GM23338 (cell line): ENCODE measurements around the gene DNAH8. TPM values are rescaled to one million over a fixed set of nuclear protein-coding genes. Genes with fewer than 3 reads are reported as not detected.

Source experiments
- ATAC-seq: fragments of 200-7000 bp; cut with Tn5 transposase; 3 replicates; pipeline ENCODE4 v1.9.1; 2020
- DNase-seq: peaks from one replicate; pipeline ENCODE4 v3.0.0-alpha.2; 2015; ENCODE audit warnings: low spot score
- H2AFZ ChIP-seq: fragments of 200-600 bp; sonication (generic); 2 replicates; pipeline ENCODE4 v1.8.0; 2016; ENCODE audit warnings: antibody characterized with exemption, mild to moderate bottlenecking, moderate library complexity
- H3F3A ChIP-seq: fragments of 200-600 bp; sonication (generic); replicated peaks from 2 replicates; pipeline ENCODE4 v1.8.0; 2017; ENCODE audit warnings: antibody characterized with exemption, mixed run types, low read depth
- H3K27ac ChIP-seq: fragments of 200-600 bp; sonication (generic); 2 replicates; pipeline ENCODE4 v1.6.1; 2016; ENCODE audit warnings: low read depth
- H3K27me3 ChIP-seq: fragments of 200-600 bp; sonication (generic); 2 replicates; pipeline ENCODE4 v1.8.0; 2016; ENCODE audit warnings: mild to moderate bottlenecking, mixed run types, moderate library complexity; ENCODE audit not compliant: insufficient read depth
- H3K36me3 ChIP-seq: fragments of 200-600 bp; sonication (generic); 2 replicates; pipeline ENCODE4 v1.8.0; 2016; ENCODE audit warnings: mild to moderate bottlenecking; ENCODE audit not compliant: insufficient read depth
- H3K4me1 ChIP-seq: fragments of 200-600 bp; sonication (generic); 2 replicates; pipeline ENCODE4 v1.8.0; 2016; ENCODE audit warnings: mild to moderate bottlenecking, moderate library complexity; ENCODE audit not compliant: insufficient read depth
- H3K4me2 ChIP-seq: fragments of 200-600 bp; sonication (generic); 2 replicates; pipeline ENCODE4 v1.7.1; 2017; ENCODE audit warnings: mixed run types
- H3K4me3 ChIP-seq: fragments of 200-600 bp; sonication (generic); 2 replicates; pipeline ENCODE4 v1.6.1; 2016; ENCODE audit warnings: mixed run types
- H3K79me2 ChIP-seq: fragments of 200-600 bp; sonication (generic); replicated peaks from 2 replicates; pipeline ENCODE4 v1.8.0; 2017; ENCODE audit warnings: mild to moderate bottlenecking; ENCODE audit not compliant: insufficient read depth
- H3K9me2 ChIP-seq: fragments of 200-600 bp; sonication (generic); 2 replicates; pipeline ENCODE4 v1.8.0; 2017; ENCODE audit not compliant: insufficient read depth
- H4K20me1 ChIP-seq: fragments of 200-600 bp; sonication (generic); replicated peaks from 2 replicates; pipeline ENCODE4 v1.8.0; 2017; ENCODE audit warnings: mild to moderate bottlenecking; ENCODE audit not compliant: insufficient read depth
- H3K27ac Mint-ChIP-seq: 2 replicates; pipeline ENCODE4 v1.8.0; 2020; ENCODE audit warnings: inconsistent platforms, mild to moderate bottlenecking, moderate library complexity, mixed read lengths
- H3K27me3 Mint-ChIP-seq: 3 replicates; pipeline ENCODE4 v1.8.0; 2022; ENCODE audit warnings: low read depth, mild to moderate bottlenecking, moderate library complexity, mixed read lengths, inconsistent platforms; ENCODE audit not compliant: insufficient read depth, poor library complexity
- H3K36me3 Mint-ChIP-seq: 3 replicates; pipeline ENCODE4 v1.8.0; 2021; ENCODE audit warnings: low read depth, mild to moderate bottlenecking, inconsistent platforms, moderate library complexity, mixed read lengths
- H3K4me1 Mint-ChIP-seq: 3 replicates; pipeline ENCODE4 v1.8.0; 2020; ENCODE audit warnings: mild to moderate bottlenecking, inconsistent platforms, mixed read lengths
- H3K4me3 Mint-ChIP-seq: 3 replicates; pipeline ENCODE4 v1.8.0; 2021; ENCODE audit warnings: moderate library complexity, mild to moderate bottlenecking, inconsistent platforms, mixed read lengths
- H3K9me3 Mint-ChIP-seq: 3 replicates; pipeline ENCODE4 v1.8.0; 2020; ENCODE audit warnings: moderate library complexity, mild to moderate bottlenecking, inconsistent platforms, mixed read lengths
- CREB1 ChIP-seq: fragments of 250-450 bp; sonication (Bioruptor Pico); IDR thresholded peaks from 2 replicates; pipeline ENCODE4 v1.5.0; 2020; ENCODE audit warnings: low read depth, mild to moderate bottlenecking, moderate library complexity
- ETS1 ChIP-seq: IDR thresholded peaks from 2 replicates; pipeline ENCODE4 v1.6.1; 2016; ENCODE audit warnings: antibody characterized with exemption
- JUNB ChIP-seq: IDR thresholded peaks from one replicate; pipeline ENCODE4 v1.6.1; 2016; ENCODE audit warnings: antibody characterized with exemption; ENCODE audit not compliant: unreplicated experiment
- NANOG ChIP-seq: IDR thresholded peaks from 2 replicates; pipeline ENCODE4 v1.6.1; 2016; ENCODE audit warnings: antibody characterized with exemption, borderline replicate concordance
- POLR2AphosphoS5 ChIP-seq: IDR thresholded peaks from 2 replicates; pipeline ENCODE4 v1.6.1; 2016; ENCODE audit warnings: antibody characterized with exemption, low read depth
- STAT1 ChIP-seq: IDR thresholded peaks from one replicate; pipeline ENCODE4 v1.6.1; 2016; ENCODE audit warnings: antibody characterized with exemption; ENCODE audit not compliant: unreplicated experiment
- ZNF114 ChIP-seq: fragments of 250-450 bp; sonication (Bioruptor Pico); IDR thresholded peaks from 2 replicates; pipeline ENCODE4 v1.5.0; 2020; ENCODE audit warnings: mild to moderate bottlenecking, moderate library complexity
- polyA plus RNA-seq: library from polyadenylated mRNA; unstranded; fragments of >200 nt; fragmentation: Nextera tagmentation; extraction: Ambion mirVana; gene quantifications from 2 replicates; pipeline ENCODE4 v1.2.1, GENCODE V29; 2016
- total RNA-seq: library from RNA; depleted of rRNA; stranded (reverse); fragments of >200 nt; shearing (Covaris generic); gene quantifications from 2 replicates; pipeline ENCODE4 v1.2.3, GENCODE V29; 2014
- TF ChIP-seq, protein P1 (sequence below), 2 experiments: fragments of 200-600 bp in 1 of 2; sonication (generic) in 1 of 2; conservative IDR thresholded peaks; 2 replicates each; pipeline versions ENCODE4 v1.5.1 to v1.6.1; 2016 to 2017; ENCODE audit warnings: antibody characterized with exemption in 2 of 2, low read depth in 2 of 2, mild to moderate bottlenecking in 2 of 2, moderate library complexity in 1 of 2
- TF ChIP-seq, protein P2 (sequence below): fragments of 250-450 bp; sonication (Bioruptor Pico); IDR thresholded peaks from 2 replicates; pipeline ENCODE4 v1.5.0; 2020; ENCODE audit warnings: mild to moderate bottlenecking, moderate library complexity

The DNAH8 gene
- total and polyA plus RNA-seq, 2 experiments from 2014 or later: 0.02 TPM; not detected in 1

DNA sequence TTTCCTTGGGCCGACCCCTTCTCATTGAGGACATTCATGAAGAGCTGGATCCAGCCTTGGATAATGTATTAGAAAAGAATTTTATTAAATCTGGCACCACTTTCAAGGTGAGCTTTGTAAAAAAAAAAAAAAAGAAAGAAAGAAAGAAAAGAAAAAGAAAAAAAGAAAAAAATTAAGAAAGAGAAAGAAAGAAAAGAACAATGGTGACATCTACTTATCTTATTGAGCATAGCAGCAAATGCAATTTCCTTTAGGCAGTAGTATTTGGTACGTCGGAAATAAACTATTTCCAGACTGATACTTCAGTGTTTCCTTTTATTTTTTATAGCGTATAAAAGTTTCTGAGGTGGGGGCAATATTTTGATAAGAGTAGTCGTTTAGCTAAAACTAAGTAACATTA is 214.4 kb downstream of the DNAH8 start:
- H3K27me3 Mint-ChIP-seq: no peaks in the 10 kb centered on the region
- Histone ChIP-seq H3K79me2 (no peaks in the 10 kb centered on the region), H3F3A (no peaks in the 10 kb centered on the region), H3K9me2 (peaks cover 6% of the 10 kb centered on the region; the same call in 1 of the 2 replicates), H3K27ac (no peak overlapping the region), H4K20me1 (no peaks in the 10 kb centered on the region), H3K36me3 (no peaks in the 10 kb centered on the region), H3K4me1 (peaks cover 25% of the 10 kb centered on the region), H3K27me3 (no peaks in the 10 kb centered on the region), H3K4me3 (no peak overlapping the region), H3K4me2 (no peak overlapping the region), H2AFZ (no peak overlapping the region)
- TF ChIP-seq POLR2AphosphoS5: no peak
- TF ChIP-seq, protein P1, sequence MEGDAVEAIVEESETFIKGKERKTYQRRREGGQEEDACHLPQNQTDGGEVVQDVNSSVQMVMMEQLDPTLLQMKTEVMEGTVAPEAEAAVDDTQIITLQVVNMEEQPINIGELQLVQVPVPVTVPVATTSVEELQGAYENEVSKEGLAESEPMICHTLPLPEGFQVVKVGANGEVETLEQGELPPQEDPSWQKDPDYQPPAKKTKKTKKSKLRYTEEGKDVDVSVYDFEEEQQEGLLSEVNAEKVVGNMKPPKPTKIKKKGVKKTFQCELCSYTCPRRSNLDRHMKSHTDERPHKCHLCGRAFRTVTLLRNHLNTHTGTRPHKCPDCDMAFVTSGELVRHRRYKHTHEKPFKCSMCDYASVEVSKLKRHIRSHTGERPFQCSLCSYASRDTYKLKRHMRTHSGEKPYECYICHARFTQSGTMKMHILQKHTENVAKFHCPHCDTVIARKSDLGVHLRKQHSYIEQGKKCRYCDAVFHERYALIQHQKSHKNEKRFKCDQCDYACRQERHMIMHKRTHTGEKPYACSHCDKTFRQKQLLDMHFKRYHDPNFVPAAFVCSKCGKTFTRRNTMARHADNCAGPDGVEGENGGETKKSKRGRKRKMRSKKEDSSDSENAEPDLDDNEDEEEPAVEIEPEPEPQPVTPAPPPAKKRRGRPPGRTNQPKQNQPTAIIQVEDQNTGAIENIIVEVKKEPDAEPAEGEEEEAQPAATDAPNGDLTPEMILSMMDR (conservative IDR thresholded peaks at IDR 0.05; ENCODE audit: low read depth in 2 of 2): no peak
- no peak for TF ChIP-seq JUNB
- no peak for TF ChIP-seq CREB1
- TF ChIP-seq STAT1: no peak
- DNase-seq: no peak
- no peaks in the 10 kb centered on the region for H3K36me3 Mint-ChIP-seq
- ATAC-seq: no peak
- no peak overlapping the region for H3K4me3 Mint-ChIP-seq
- no peaks in the 10 kb centered on the region for H3K9me3 Mint-ChIP-seq
- no peak overlapping the region for H3K27ac Mint-ChIP-seq
- peaks cover 21% of the 10 kb centered on the region for H3K4me1 Mint-ChIP-seq

GRCh38 chr6:38933426-38933825 is 218.3 kb downstream of the DNAH8 start:
- peak; percentile 20 for DNase-seq
- Histone ChIP-seq H4K20me1 (no peaks in the 10 kb centered on the region), H3K9me2 (no peaks in the 10 kb centered on the region), H2AFZ (no peak overlapping the region; the same call in 1 of the 2 replicates), H3F3A (no peaks in the 10 kb centered on the region), H3K4me1 (no peaks in the 10 kb centered on the region), H3K4me3 (no peak overlapping the region), H3K27me3 (no peaks in the 10 kb centered on the region), H3K36me3 (no peaks in the 10 kb centered on the region), H3K27ac (no peak overlapping the region), H3K4me2 (no peak overlapping the region), H3K79me2 (no peaks in the 10 kb centered on the region)
- no peak overlapping the region for H3K27ac Mint-ChIP-seq
- no peak overlapping the region for H3K4me3 Mint-ChIP-seq
- H3K9me3 Mint-ChIP-seq: no peaks in the 10 kb centered on the region
- TF ChIP-seq ETS1 (no peak), NANOG (no peak), ZNF114 (no peak)
- TF ChIP-seq, protein P1 (conservative IDR thresholded peaks at IDR 0.05; ENCODE audit: low read depth in 2 of 2): peak in 1 of 2 experiments; percentile 11; a peak in 1 of 4 replicates
- TF ChIP-seq, protein P2, sequence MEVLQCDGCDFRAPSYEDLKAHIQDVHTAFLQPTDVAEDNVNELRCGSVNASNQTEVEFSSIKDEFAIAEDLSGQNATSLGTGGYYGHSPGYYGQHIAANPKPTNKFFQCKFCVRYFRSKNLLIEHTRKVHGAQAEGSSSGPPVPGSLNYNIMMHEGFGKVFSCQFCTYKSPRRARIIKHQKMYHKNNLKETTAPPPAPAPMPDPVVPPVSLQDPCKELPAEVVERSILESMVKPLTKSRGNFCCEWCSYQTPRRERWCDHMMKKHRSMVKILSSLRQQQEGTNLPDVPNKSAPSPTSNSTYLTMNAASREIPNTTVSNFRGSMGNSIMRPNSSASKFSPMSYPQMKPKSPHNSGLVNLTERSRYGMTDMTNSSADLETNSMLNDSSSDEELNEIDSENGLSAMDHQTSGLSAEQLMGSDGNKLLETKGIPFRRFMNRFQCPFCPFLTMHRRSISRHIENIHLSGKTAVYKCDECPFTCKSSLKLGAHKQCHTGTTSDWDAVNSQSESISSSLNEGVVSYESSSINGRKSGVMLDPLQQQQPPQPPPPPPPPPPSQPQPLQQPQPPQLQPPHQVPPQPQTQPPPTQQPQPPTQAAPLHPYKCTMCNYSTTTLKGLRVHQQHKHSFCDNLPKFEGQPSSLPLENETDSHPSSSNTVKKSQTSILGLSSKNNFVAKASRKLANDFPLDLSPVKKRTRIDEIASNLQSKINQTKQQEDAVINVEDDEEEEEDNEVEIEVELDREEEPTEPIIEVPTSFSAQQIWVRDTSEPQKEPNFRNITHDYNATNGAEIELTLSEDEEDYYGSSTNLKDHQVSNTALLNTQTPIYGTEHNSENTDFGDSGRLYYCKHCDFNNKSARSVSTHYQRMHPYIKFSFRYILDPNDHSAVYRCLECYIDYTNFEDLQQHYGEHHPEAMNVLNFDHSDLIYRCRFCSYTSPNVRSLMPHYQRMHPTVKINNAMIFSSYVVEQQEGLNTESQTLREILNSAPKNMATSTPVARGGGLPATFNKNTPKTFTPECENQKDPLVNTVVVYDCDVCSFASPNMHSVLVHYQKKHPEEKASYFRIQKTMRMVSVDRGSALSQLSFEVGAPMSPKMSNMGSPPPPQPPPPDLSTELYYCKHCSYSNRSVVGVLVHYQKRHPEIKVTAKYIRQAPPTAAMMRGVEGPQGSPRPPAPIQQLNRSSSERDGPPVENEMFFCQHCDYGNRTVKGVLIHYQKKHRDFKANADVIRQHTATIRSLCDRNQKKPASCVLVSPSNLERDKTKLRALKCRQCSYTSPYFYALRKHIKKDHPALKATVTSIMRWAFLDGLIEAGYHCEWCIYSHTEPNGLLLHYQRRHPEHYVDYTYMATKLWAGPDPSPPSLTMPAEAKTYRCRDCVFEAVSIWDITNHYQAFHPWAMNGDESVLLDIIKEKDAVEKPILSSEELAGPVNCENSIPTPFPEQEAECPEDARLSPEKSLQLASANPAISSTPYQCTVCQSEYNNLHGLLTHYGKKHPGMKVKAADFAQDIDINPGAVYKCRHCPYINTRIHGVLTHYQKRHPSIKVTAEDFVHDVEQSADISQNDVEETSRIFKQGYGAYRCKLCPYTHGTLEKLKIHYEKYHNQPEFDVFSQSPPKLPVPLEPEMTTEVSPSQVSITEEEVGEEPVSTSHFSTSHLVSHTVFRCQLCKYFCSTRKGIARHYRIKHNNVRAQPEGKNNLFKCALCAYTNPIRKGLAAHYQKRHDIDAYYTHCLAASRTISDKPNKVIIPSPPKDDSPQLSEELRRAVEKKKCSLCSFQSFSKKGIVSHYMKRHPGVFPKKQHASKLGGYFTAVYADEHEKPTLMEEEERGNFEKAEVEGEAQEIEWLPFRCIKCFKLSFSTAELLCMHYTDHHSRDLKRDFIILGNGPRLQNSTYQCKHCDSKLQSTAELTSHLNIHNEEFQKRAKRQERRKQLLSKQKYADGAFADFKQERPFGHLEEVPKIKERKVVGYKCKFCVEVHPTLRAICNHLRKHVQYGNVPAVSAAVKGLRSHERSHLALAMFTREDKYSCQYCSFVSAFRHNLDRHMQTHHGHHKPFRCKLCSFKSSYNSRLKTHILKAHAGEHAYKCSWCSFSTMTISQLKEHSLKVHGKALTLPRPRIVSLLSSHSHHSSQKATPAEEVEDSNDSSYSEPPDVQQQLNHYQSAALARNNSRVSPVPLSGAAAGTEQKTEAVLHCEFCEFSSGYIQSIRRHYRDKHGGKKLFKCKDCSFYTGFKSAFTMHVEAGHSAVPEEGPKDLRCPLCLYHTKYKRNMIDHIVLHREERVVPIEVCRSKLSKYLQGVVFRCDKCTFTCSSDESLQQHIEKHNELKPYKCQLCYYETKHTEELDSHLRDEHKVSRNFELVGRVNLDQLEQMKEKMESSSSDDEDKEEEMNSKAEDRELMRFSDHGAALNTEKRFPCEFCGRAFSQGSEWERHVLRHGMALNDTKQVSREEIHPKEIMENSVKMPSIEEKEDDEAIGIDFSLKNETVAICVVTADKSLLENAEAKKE (CRISPR knock-in tag): no peak
- no peaks in the 10 kb centered on the region for H3K36me3 Mint-ChIP-seq
- H3K27me3 Mint-ChIP-seq: no peaks in the 10 kb centered on the region
- no peak for ATAC-seq
- H3K4me1 Mint-ChIP-seq: no peaks in the 10 kb centered on the region
